Sigmoid colon (tissue), 7 donors: ENCODE results near the gene CLRN2. TPM values are rescaled to one million over a fixed set of nuclear protein-coding genes. Genes with fewer than 3 reads are reported as not detected.

Source experiments
- DNase-seq: peaks from one replicate; pipeline ENCODE4 v3.0.0-alpha.2; 2019
- H3K27ac ChIP-seq, 4 donors: fragments of 200-600 bp; sonication (generic); one replicate each; pipeline ENCODE4 v1.5.1; 2016 to 2019; ENCODE audit warnings: mild to moderate bottlenecking in 1 of 4
- H3K27me3 ChIP-seq, 3 donors: fragments of 200-600 bp; sonication (generic); one replicate each; pipeline ENCODE4 v1.5.1; 2019; ENCODE audit warnings: mild to moderate bottlenecking in 1 of 3
- H3K36me3 ChIP-seq, 4 donors: fragments of 200-600 bp; sonication (generic); one replicate each; pipeline ENCODE4 v1.5.1; 2016 to 2019
- H3K4me1 ChIP-seq, 4 donors: fragments of 200-600 bp; sonication (generic); one replicate each; pipeline ENCODE4 v1.5.1; 2017 to 2019
- H3K4me3 ChIP-seq, 4 donors: fragments of 200-600 bp; sonication (generic); one replicate each; pipeline ENCODE4 v1.5.1; 2017 to 2019; ENCODE audit warnings: mild to moderate bottlenecking in 2 of 4, moderate library complexity in 1 of 4
- H3K9me3 ChIP-seq, 4 donors: fragments of 200-600 bp in 3 of 4; sonication (generic) in 3 of 4; one replicate each; pipeline versions ENCODE4 v1.5.1 to v1.6.1; 2013 to 2019
- EP300 ChIP-seq, 4 donors: sonication (generic); formaldehyde crosslinking; IDR thresholded peaks; one replicate each; pipeline ENCODE4 v1.6.1; 2017; ENCODE audit warnings: antibody characterized with exemption in 4 of 4
- POLR2A ChIP-seq, 2 donors: fragments of 450-650 bp; IDR thresholded peaks; one replicate each; pipeline ENCODE4 v1.6.1; 2016; ENCODE audit warnings: antibody characterized with exemption in 2 of 2, mild to moderate bottlenecking in 2 of 2, moderate library complexity in 2 of 2
- POLR2AphosphoS5 ChIP-seq, 4 donors: sonication (generic); formaldehyde crosslinking; IDR thresholded peaks; one replicate each; pipeline ENCODE4 v1.6.1; 2017; ENCODE audit warnings: antibody characterized with exemption in 4 of 4
- whole genome bisulfite sequencing, 2 donors: extraction: QIAGEN DNeasy Blood & Tissue Kit; methylation state at CpG; one replicate each; pipeline ENCODE4 v1.1.7; 2013; 5-methylcytosine and 5-hydroxymethylcytosine counted together
- intact Hi-C: fragments of 100-400 bp; cut with DNase I; formaldehyde crosslinking; loops from one replicate; pipeline ENCODE4 v1.15.1; 2023
- polyA plus RNA-seq, 3 donors: library from polyadenylated mRNA; stranded (reverse); fragments of 200-250 nt; gene quantifications; one replicate each; pipeline ENCODE4 v1.2.3, GENCODE V29; 2013
- total RNA-seq, 4 donors: library from RNA; depleted of rRNA; stranded (reverse); fragments of >200 nt; gene quantifications; one replicate each; pipeline ENCODE4 v1.1.0, GENCODE V29; 2016
- TF ChIP-seq, protein P1 (sequence below), 4 experiments: fragments of 450-650 bp in 3 of 4; fragments of 200-600 bp in 1 of 4; IDR thresholded peaks; one replicate each; pipeline ENCODE4 v1.5.1; 2016 to 2019; ENCODE audit warnings: antibody characterized with exemption in 4 of 4, mild to moderate bottlenecking in 3 of 4, moderate library complexity in 2 of 4
- donor health status: healthy with polysubstance abuse.
- donor health status: Bipolar disorder and iron deficiency.
- donor health status: healthy.

The CLRN2 gene
- total and polyA plus RNA-seq, 7 donors = not detected

DNA sequence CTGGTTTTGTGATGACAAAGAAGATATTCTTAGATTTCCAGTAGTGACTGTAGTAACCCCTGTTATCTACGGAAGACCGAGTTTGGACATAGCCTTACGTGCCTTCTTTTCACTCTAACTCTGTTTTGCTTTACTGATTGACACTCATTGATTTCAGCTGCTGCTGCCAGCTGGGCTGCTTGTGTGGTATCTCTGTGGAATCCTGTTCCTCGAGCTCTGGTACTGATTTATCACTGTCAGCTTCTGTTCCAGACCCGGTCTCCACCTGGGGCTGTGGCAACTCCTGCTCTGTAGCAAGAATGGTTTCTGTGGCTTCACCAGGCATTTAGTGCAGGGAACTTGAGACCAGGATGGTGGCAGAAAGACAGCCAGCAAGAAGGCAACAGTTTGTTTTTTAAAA, 37.5 kb downstream of the CLRN2 start:
- no peak overlapping the region for H3K27ac ChIP-seq
- peaks cover 0 to 3% (median 0%) of the 10 kb centered on the region in 3 donors for H3K27me3 ChIP-seq
- H3K9me3 ChIP-seq = no peaks in the 10 kb centered on the region
- H3K4me1 ChIP-seq = no peaks in the 10 kb centered on the region
- TF ChIP-seq EP300 (IDR thresholded peaks at IDR 0.05) (no peak), POLR2A (IDR thresholded peaks at IDR 0.05) (no peak), POLR2AphosphoS5 (IDR thresholded peaks at IDR 0.05) (no peak)
- TF ChIP-seq, protein P1, sequence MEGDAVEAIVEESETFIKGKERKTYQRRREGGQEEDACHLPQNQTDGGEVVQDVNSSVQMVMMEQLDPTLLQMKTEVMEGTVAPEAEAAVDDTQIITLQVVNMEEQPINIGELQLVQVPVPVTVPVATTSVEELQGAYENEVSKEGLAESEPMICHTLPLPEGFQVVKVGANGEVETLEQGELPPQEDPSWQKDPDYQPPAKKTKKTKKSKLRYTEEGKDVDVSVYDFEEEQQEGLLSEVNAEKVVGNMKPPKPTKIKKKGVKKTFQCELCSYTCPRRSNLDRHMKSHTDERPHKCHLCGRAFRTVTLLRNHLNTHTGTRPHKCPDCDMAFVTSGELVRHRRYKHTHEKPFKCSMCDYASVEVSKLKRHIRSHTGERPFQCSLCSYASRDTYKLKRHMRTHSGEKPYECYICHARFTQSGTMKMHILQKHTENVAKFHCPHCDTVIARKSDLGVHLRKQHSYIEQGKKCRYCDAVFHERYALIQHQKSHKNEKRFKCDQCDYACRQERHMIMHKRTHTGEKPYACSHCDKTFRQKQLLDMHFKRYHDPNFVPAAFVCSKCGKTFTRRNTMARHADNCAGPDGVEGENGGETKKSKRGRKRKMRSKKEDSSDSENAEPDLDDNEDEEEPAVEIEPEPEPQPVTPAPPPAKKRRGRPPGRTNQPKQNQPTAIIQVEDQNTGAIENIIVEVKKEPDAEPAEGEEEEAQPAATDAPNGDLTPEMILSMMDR (IDR thresholded peaks at IDR 0.05) = no peak
- DNase-seq = no peak
- 65 to 66% methylated on average over 5 of the region's 5 CpGs for WGBS, 2 donors
- H3K4me3 ChIP-seq = no peak overlapping the region
- H3K36me3 ChIP-seq = no peaks in the 10 kb centered on the region
- intact Hi-C loops = no loop called here

DNA sequence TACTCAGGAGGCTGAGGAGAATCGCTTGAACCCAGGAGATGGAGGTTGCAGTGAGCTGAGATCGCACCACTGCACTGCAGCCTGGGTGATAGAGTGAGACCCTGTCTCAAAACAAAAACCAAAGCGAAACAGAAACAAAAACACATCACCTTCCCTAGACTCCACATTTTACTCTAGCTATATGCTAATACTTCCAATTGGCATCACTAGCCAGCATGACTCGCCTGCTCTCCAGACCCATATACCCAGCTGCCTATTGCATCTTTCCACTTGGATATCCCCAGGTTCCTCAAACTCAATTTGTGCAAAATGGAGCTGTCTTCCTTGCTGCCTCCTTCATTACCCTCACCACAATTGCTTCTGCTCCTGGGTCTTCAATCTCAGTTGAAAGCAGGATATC, 39.6 kb downstream of the CLRN2 start:
- Histone ChIP-seq H3K36me3 (no peaks in the 10 kb centered on the region), H3K4me1 (no peaks in the 10 kb centered on the region), H3K9me3 (no peaks in the 10 kb centered on the region), H3K4me3 (no peak overlapping the region), H3K27ac (no peak overlapping the region), H3K27me3 (peaks cover 0 to 3% (median 0%) of the 10 kb centered on the region in 3 donors)
- intact Hi-C loops = no loop called here
- TF ChIP-seq POLR2AphosphoS5 (IDR thresholded peaks at IDR 0.05) (no peak), POLR2A (IDR thresholded peaks at IDR 0.05) (no peak)
- WGBS, 2 donors = 65 to 83% methylated on average over 4 of the region's 4 CpGs
- DNase-seq = no peak

DNA sequence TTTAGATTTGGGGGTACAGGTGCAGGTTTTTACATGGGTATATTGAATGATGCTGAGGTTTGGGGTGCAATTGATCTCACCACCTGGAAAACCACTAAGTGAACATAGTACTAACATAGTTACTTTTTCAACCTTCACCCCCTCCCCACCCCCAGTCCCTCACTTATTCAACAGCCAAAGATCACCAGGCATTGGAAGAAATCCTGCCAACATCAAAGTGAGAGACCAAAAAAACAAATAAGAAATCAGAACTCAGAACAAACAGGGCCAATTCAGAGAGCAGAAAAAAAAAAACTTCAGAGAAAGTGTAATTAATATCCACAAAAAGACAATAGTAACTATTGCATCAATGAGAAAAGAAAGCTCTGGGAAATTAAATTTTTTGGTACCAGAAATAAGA, 41.5 kb downstream of the CLRN2 start:
- Histone ChIP-seq H3K4me1 (no peaks in the 10 kb centered on the region), H3K36me3 (no peaks in the 10 kb centered on the region), H3K4me3 (no peak overlapping the region), H3K27me3 (peaks cover 0 to 3% (median 0%) of the 10 kb centered on the region in 3 donors), H3K9me3 (no peaks in the 10 kb centered on the region), H3K27ac (no peak overlapping the region)
- DNase-seq = no peak
- intact Hi-C loops = no loop called here
- TF ChIP-seq, protein P1 (IDR thresholded peaks at IDR 0.05) = no peak
- no peak for TF ChIP-seq POLR2A (IDR thresholded peaks at IDR 0.05)
- TF ChIP-seq EP300 (IDR thresholded peaks at IDR 0.05) = no peak
- TF ChIP-seq POLR2AphosphoS5 (IDR thresholded peaks at IDR 0.05) = no peak

DNA sequence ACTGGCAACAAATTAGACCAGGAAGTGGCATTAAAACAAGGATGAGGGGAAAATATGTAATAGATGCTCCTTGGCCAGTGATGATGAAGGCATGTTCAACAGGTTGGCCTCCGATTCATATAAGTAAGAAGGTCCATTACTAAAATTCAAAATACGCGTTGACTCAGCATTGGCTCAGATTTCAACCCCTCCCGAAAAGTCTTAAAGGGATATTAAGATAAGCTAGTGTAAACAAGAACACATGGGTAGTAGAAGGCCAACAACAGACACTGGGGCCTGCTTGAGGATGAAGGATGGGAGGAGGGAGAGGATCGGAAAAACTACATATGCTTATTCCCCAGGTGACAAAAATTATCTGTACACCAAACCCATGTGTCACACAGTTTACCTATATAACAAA, 42.9 kb downstream of the CLRN2 start:
- TF ChIP-seq, protein P1 (IDR thresholded peaks at IDR 0.05) = no peak
- TF ChIP-seq POLR2A (IDR thresholded peaks at IDR 0.05) (no peak), EP300 (IDR thresholded peaks at IDR 0.05) (no peak)
- WGBS, 2 donors = 72 to 87% methylated on average over 5 of the region's 5 CpGs
- Histone ChIP-seq H3K27me3 (no peaks in the 10 kb centered on the region), H3K36me3 (no peaks in the 10 kb centered on the region), H3K9me3 (no peaks in the 10 kb centered on the region), H3K27ac (no peak overlapping the region), H3K4me3 (no peak overlapping the region), H3K4me1 (no peaks in the 10 kb centered on the region)
- DNase-seq = no peak
- intact Hi-C loops = no loop called here

DNA sequence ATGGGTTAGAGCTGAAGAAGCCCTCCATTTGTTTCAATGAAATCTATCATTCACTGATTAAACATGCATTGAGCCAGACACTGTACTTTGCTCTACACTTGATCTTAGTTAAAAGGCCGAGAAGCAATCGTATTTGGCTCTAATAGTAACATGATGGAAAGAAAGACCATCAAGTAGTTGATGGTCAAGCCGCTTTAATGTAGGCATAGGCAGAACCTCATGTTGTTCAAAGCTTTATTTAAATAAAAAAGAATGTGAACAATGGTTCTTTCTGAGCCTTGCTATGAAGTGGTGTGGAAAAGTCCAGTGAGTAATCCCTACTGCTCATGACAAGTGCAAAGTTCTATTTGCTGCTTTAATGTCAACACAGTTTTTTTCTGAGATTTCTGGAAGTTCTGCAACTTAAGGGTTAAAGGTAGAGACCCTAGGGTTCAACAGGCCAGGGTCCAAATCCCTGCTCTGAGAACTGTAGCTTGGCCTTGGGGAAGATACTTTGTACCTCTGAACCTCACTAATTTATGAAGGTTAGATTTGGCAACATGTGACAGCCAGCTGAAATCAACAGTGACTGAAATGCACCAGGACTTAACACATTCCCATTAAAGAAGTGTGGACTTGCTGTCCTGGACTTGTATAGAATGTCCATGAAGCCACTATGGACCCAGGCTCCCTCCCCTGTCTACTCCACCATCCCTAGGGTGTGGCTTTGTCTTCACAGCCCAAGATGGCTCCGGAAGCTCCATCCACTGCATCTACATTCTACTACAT, 44.2 kb downstream of the CLRN2 start:
- no peak for DNase-seq
- Histone ChIP-seq H3K9me3 (no peaks in the 10 kb centered on the region), H3K36me3 (no peaks in the 10 kb centered on the region), H3K27me3 (no peaks in the 10 kb centered on the region), H3K4me1 (no peaks in the 10 kb centered on the region), H3K27ac (no peak overlapping the region), H3K4me3 (no peak overlapping the region)
- TF ChIP-seq POLR2AphosphoS5 (IDR thresholded peaks at IDR 0.05) (no peak), EP300 (IDR thresholded peaks at IDR 0.05) (no peak), POLR2A (IDR thresholded peaks at IDR 0.05) (no peak)
- TF ChIP-seq, protein P1 (IDR thresholded peaks at IDR 0.05) = no peak
- intact Hi-C loops = no loop called here
- 90 to 94% methylated on average over 4 of the region's 4 CpGs for WGBS, 2 donors
